Stomach (tissue), 9 donors: Measurements from ENCODE around the gene GRK4. TPM values are rescaled to one million over a fixed set of nuclear protein-coding genes. Genes with fewer than 3 reads are reported as not detected.

Source experiments
- DNase-seq, 2 donors: peaks; one replicate each; pipeline versions ENCODE4 v3.0.0 to v3.0.0-alpha.2; 2013 to 2019
- H3K27ac ChIP-seq, 5 donors: fragments of 200-600 bp in 4 of 5; sonication (generic) in 4 of 5; one replicate each; pipeline ENCODE4 v1.5.1; 2013 to 2019; ENCODE audit warnings: mild to moderate bottlenecking in 1 of 5, moderate library complexity in 1 of 5
- H3K27me3 ChIP-seq, 3 donors: fragments of 200-600 bp; sonication (generic); one replicate each; pipeline ENCODE4 v1.5.1; 2017 to 2019; ENCODE audit warnings: mixed run types in 1 of 3
- H3K36me3 ChIP-seq, 4 donors: fragments of 200-600 bp; sonication (generic); 1 replicate in 3 of 4; 2 replicates in 1 of 4; pipeline ENCODE4 v1.5.1; 2016 to 2019
- H3K4me1 ChIP-seq, 4 donors: fragments of 200-600 bp; sonication (generic); one replicate each; pipeline ENCODE4 v1.5.1; 2016 to 2019
- H3K4me3 ChIP-seq, 4 donors: fragments of 200-600 bp; sonication (generic) in 3 of 4; one replicate each; pipeline ENCODE4 v1.5.1; 2016 to 2019; ENCODE audit warnings: mild to moderate bottlenecking in 1 of 4
- H3K9me3 ChIP-seq, 4 donors: fragments of 200-600 bp; sonication (generic); one replicate each; pipeline ENCODE4 v1.5.1; 2016 to 2019
- CTCF ChIP-seq, 7 experiments: fragments of 450-650 bp in 4 of 7; fragments of 200-600 bp in 3 of 7; sonication (generic) in 3 of 7; IDR thresholded peaks; one replicate each; pipeline ENCODE4 v1.5.1; 2016 to 2019; ENCODE audit warnings: antibody characterized with exemption in 7 of 7, control low read depth in 2 of 7, mild to moderate bottlenecking in 1 of 7
- EP300 ChIP-seq: sonication (generic); formaldehyde crosslinking; IDR thresholded peaks from one replicate; pipeline ENCODE4 v1.6.1; 2017; ENCODE audit warnings: antibody characterized with exemption
- POLR2A ChIP-seq, 4 donors: fragments of 450-650 bp; IDR thresholded peaks; one replicate each; pipeline ENCODE4 v1.6.1; 2016; ENCODE audit warnings: antibody characterized with exemption in 4 of 4, control low read depth in 2 of 4, mild to moderate bottlenecking in 1 of 4, moderate library complexity in 1 of 4
- POLR2AphosphoS5 ChIP-seq, 3 donors: sonication (generic); formaldehyde crosslinking; IDR thresholded peaks; one replicate each; pipeline ENCODE4 v1.6.1; 2016; ENCODE audit warnings: antibody characterized with exemption in 3 of 3
- WGBS, 5 donors: extraction: QIAGEN DNeasy Blood & Tissue Kit in 3 of 5; methylation state at CpG; one replicate each; pipeline versions ENCODE4 v1.1.5 to v1.1.7; 2013 to 2018; 5-methylcytosine and 5-hydroxymethylcytosine counted together
- intact Hi-C: fragments of 100-400 bp; cut with DNase I; formaldehyde crosslinking; loops from one replicate; pipeline ENCODE4 v1.15.1; 2023; ENCODE audit warnings: low total_unique reads
- polyA plus RNA-seq, 3 donors: library from polyadenylated mRNA; stranded (reverse); fragments of 200-250 nt; gene quantifications; one replicate each; pipeline ENCODE4 v1.2.3, GENCODE V29; 2013
- total RNA-seq, 5 donors: library from RNA; depleted of rRNA; stranded (reverse); fragments of >200 nt; gene quantifications; one replicate each; pipeline versions ENCODE4 v1.1.0 to v1.2.3, GENCODE V29; 2014 to 2016
- donor health status: healthy with polysubstance abuse.
- donor health status: Bipolar disorder and iron deficiency.
- donor health status: healthy.

Gene GRK4
- total and polyA plus RNA-seq, 8 donors, result 0.58 to 11.9 (median 5.1) TPM

- Histone ChIP-seq H3K4me3 (no peak overlapping the region), H3K27me3 (peaks cover 0 to 27% (median 0%) of the 10 kb centered on the region in 3 donors), H3K36me3 (no peaks in the 10 kb centered on the region), H3K9me3 (no peaks in the 10 kb centered on the region), H3K27ac (no peak overlapping the region), H3K4me1 (peaks cover 18 to 49% (median 30%) of the 10 kb centered on the region in 4 donors)
- intact Hi-C loops, result no loop called here
- WGBS, 5 donors, result 84 to 93% (median 90%) methylated on average over 11 of the region's 11 CpGs
- no peak for TF ChIP-seq CTCF (IDR thresholded peaks at IDR 0.05)
- DNase-seq, result no peak
These were observed 80.1 kb downstream of the GRK4 start for GRCh38 chr4:3043282-3044020.

GRCh38 chr4:3044870-3045819, 81.8 kb downstream of the GRK4 start:
- Histone ChIP-seq H3K27ac (peak overlapping the region in 1 of 5 donors; percentile 35), H3K27me3 (peaks cover 0 to 27% (median 0%) of the 10 kb centered on the region in 3 donors), H3K36me3 (no peaks in the 10 kb centered on the region), H3K4me1 (peaks cover 18 to 45% (median 29%) of the 10 kb centered on the region in 4 donors), H3K9me3 (no peaks in the 10 kb centered on the region), H3K4me3 (no peak overlapping the region)
- DNase-seq, result peak; percentile 56 to 64
- intact Hi-C loops, result no loop called here
- TF ChIP-seq POLR2AphosphoS5 (IDR thresholded peaks at IDR 0.05), result peak in 1 of 3 donors; percentile 21
- no peak for TF ChIP-seq POLR2A (IDR thresholded peaks at IDR 0.05)
- WGBS, 5 donors, result 68 to 82% (median 74%) methylated on average over 20 to 22 of the region's 22 CpGs

- H3K4me3 ChIP-seq, result no peak overlapping the region
- WGBS, 5 donors, result 78 to 84% (median 82%) methylated on average over 7 of the region's 7 CpGs
- intact Hi-C loops, result no loop called here
- no peak for DNase-seq
- peaks cover 0 to 19% (median 0%) of the 10 kb centered on the region in 3 donors for H3K27me3 ChIP-seq
- no peaks in the 10 kb centered on the region for H3K36me3 ChIP-seq
- peak overlapping the region in 1 of 5 donors; percentile 35 for H3K27ac ChIP-seq
- TF ChIP-seq EP300, result no peak
- TF ChIP-seq POLR2AphosphoS5 (IDR thresholded peaks at IDR 0.05), result no peak
- no peak for TF ChIP-seq POLR2A (IDR thresholded peaks at IDR 0.05)
- no peak for TF ChIP-seq CTCF (IDR thresholded peaks at IDR 0.05)
- H3K9me3 ChIP-seq, result no peaks in the 10 kb centered on the region
- H3K4me1 ChIP-seq, result peaks cover 18 to 39% (median 26%) of the 10 kb centered on the region in 4 donors
These were observed 82.8 kb downstream of the GRK4 start for GRCh38 chr4:3046162-3046561.

GRCh38 chr4:3046623-3047022, 83.3 kb downstream of the GRK4 start:
- TF ChIP-seq EP300, result no peak
- TF ChIP-seq POLR2AphosphoS5 (IDR thresholded peaks at IDR 0.05), result no peak
- no peak for TF ChIP-seq POLR2A (IDR thresholded peaks at IDR 0.05)
- TF ChIP-seq CTCF (IDR thresholded peaks at IDR 0.05), result no peak
- intact Hi-C loops, result no loop called here
- no peak for DNase-seq

More at GRCh38 chr4:3046623-3047022, 83.3 kb downstream of the GRK4 start:
- H3K4me1 ChIP-seq, result peaks cover 18 to 34% (median 22%) of the 10 kb centered on the region in 4 donors
- H3K36me3 ChIP-seq, result no peaks in the 10 kb centered on the region
- no peaks in the 10 kb centered on the region for H3K9me3 ChIP-seq
- no peak overlapping the region for H3K27ac ChIP-seq
- no peak overlapping the region for H3K4me3 ChIP-seq
- peaks cover 0 to 14% (median 0%) of the 10 kb centered on the region in 3 donors for H3K27me3 ChIP-seq
- 82 to 86% (median 84%) methylated on average over 4 of the region's 4 CpGs for WGBS, 5 donors
